GM23338 (cell line): ENCODE data around the gene S100Z. TPM values are rescaled to one million over a fixed set of nuclear protein-coding genes. Genes with fewer than 3 reads are reported as not detected.
A peak's percentile ranks its signal among the peaks of the same experiment; 100 is the strongest.

Source experiments
- ATAC-seq: fragments of 200-7000 bp; cut with Tn5 transposase; 3 replicates; pipeline ENCODE4 v1.9.1; 2020
- DNase-seq: peaks from one replicate; pipeline ENCODE4 v3.0.0-alpha.2; 2015; ENCODE audit warnings: low spot score
- H2AFZ ChIP-seq: fragments of 200-600 bp; sonication (generic); 2 replicates; pipeline ENCODE4 v1.8.0; 2016; ENCODE audit warnings: antibody characterized with exemption, mild to moderate bottlenecking, moderate library complexity
- H3F3A ChIP-seq: fragments of 200-600 bp; sonication (generic); replicated peaks from 2 replicates; pipeline ENCODE4 v1.8.0; 2017; ENCODE audit warnings: antibody characterized with exemption, mixed run types, low read depth
- H3K27ac ChIP-seq: fragments of 200-600 bp; sonication (generic); 2 replicates; pipeline ENCODE4 v1.6.1; 2016; ENCODE audit warnings: low read depth
- H3K27me3 ChIP-seq: fragments of 200-600 bp; sonication (generic); 2 replicates; pipeline ENCODE4 v1.8.0; 2016; ENCODE audit warnings: mild to moderate bottlenecking, mixed run types, moderate library complexity; ENCODE audit not compliant: insufficient read depth
- H3K36me3 ChIP-seq: fragments of 200-600 bp; sonication (generic); 2 replicates; pipeline ENCODE4 v1.8.0; 2016; ENCODE audit warnings: mild to moderate bottlenecking; ENCODE audit not compliant: insufficient read depth
- H3K4me1 ChIP-seq: fragments of 200-600 bp; sonication (generic); 2 replicates; pipeline ENCODE4 v1.8.0; 2016; ENCODE audit warnings: mild to moderate bottlenecking, moderate library complexity; ENCODE audit not compliant: insufficient read depth
- H3K4me2 ChIP-seq: fragments of 200-600 bp; sonication (generic); 2 replicates; pipeline ENCODE4 v1.7.1; 2017; ENCODE audit warnings: mixed run types
- H3K4me3 ChIP-seq: fragments of 200-600 bp; sonication (generic); 2 replicates; pipeline ENCODE4 v1.6.1; 2016; ENCODE audit warnings: mixed run types
- H3K79me2 ChIP-seq: fragments of 200-600 bp; sonication (generic); replicated peaks from 2 replicates; pipeline ENCODE4 v1.8.0; 2017; ENCODE audit warnings: mild to moderate bottlenecking; ENCODE audit not compliant: insufficient read depth
- H3K9me2 ChIP-seq: fragments of 200-600 bp; sonication (generic); 2 replicates; pipeline ENCODE4 v1.8.0; 2017; ENCODE audit not compliant: insufficient read depth
- H4K20me1 ChIP-seq: fragments of 200-600 bp; sonication (generic); replicated peaks from 2 replicates; pipeline ENCODE4 v1.8.0; 2017; ENCODE audit warnings: mild to moderate bottlenecking; ENCODE audit not compliant: insufficient read depth
- H3K27ac Mint-ChIP-seq: 2 replicates; pipeline ENCODE4 v1.8.0; 2020; ENCODE audit warnings: inconsistent platforms, mild to moderate bottlenecking, moderate library complexity, mixed read lengths
- H3K27me3 Mint-ChIP-seq: 3 replicates; pipeline ENCODE4 v1.8.0; 2022; ENCODE audit warnings: low read depth, mild to moderate bottlenecking, moderate library complexity, mixed read lengths, inconsistent platforms; ENCODE audit not compliant: insufficient read depth, poor library complexity
- H3K36me3 Mint-ChIP-seq: 3 replicates; pipeline ENCODE4 v1.8.0; 2021; ENCODE audit warnings: low read depth, mild to moderate bottlenecking, inconsistent platforms, moderate library complexity, mixed read lengths
- H3K4me1 Mint-ChIP-seq: 3 replicates; pipeline ENCODE4 v1.8.0; 2020; ENCODE audit warnings: mild to moderate bottlenecking, inconsistent platforms, mixed read lengths
- H3K4me3 Mint-ChIP-seq: 3 replicates; pipeline ENCODE4 v1.8.0; 2021; ENCODE audit warnings: moderate library complexity, mild to moderate bottlenecking, inconsistent platforms, mixed read lengths
- H3K9me3 Mint-ChIP-seq: 3 replicates; pipeline ENCODE4 v1.8.0; 2020; ENCODE audit warnings: moderate library complexity, mild to moderate bottlenecking, inconsistent platforms, mixed read lengths
- CTCF ChIP-seq, 2 experiments: fragments of 200-600 bp in 1 of 2; sonication (generic) in 1 of 2; conservative IDR thresholded peaks; 2 replicates each; pipeline versions ENCODE4 v1.5.1 to v1.6.1; 2016 to 2017; ENCODE audit warnings: antibody characterized with exemption in 2 of 2, low read depth in 2 of 2, mild to moderate bottlenecking in 2 of 2, moderate library complexity in 1 of 2
- NANOG ChIP-seq: IDR thresholded peaks from 2 replicates; pipeline ENCODE4 v1.6.1; 2016; ENCODE audit warnings: antibody characterized with exemption, borderline replicate concordance
- POLR2AphosphoS5 ChIP-seq: IDR thresholded peaks from 2 replicates; pipeline ENCODE4 v1.6.1; 2016; ENCODE audit warnings: antibody characterized with exemption, low read depth
- ZNF331 ChIP-seq: fragments of 250-450 bp; sonication (Bioruptor Pico); IDR thresholded peaks from 2 replicates; pipeline ENCODE4 v1.5.0; 2020; ENCODE audit warnings: low read depth, mild to moderate bottlenecking, moderate library complexity
- polyA plus RNA-seq: library from polyadenylated mRNA; unstranded; fragments of >200 nt; fragmentation: Nextera tagmentation; extraction: Ambion mirVana; gene quantifications from 2 replicates; pipeline ENCODE4 v1.2.1, GENCODE V29; 2016
- total RNA-seq: library from RNA; depleted of rRNA; stranded (reverse); fragments of >200 nt; shearing (Covaris generic); gene quantifications from 2 replicates; pipeline ENCODE4 v1.2.3, GENCODE V29; 2014

The S100Z gene
- total and polyA plus RNA-seq, 2 experiments from 2014 or later, result not detected

DNA sequence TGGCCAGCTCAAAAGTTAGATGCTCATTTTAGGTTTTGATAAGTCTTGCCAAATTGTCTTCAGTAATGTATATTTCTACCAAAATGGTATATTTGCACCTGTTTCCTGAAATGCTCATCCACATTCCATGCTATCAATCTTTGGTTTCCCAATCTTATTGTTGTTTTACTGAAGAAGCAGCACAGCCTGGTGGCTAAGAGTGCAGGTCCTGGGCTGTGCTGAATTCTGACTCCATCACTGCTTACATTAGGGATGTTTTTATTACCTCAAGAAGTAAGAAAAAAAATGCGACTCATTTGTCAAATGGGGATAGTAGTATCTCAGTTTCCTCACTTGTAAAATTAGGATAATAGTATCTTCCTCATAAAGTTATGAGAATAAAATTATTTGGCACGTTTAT lies 13.6 kb upstream of the S100Z start:
- H3K27me3 ChIP-seq, result no peaks in the 10 kb centered on the region
- Mint-ChIP-seq H3K27me3 (no peaks in the 10 kb centered on the region), H3K36me3 (peaks cover 19% of the 10 kb centered on the region), H3K4me3 (no peak overlapping the region), H3K27ac (no peak overlapping the region), H3K9me3 (no peaks in the 10 kb centered on the region), H3K4me1 (peaks cover 15% of the 10 kb centered on the region; the same call in 2 of the 3 replicates)
- H3K9me2 ChIP-seq, result peaks cover 5% of the 10 kb centered on the region; the same call in 1 of the 2 replicates
- H3F3A ChIP-seq, result no peaks in the 10 kb centered on the region
- H3K36me3 ChIP-seq, result peaks cover 7% of the 10 kb centered on the region
- no peaks in the 10 kb centered on the region; the same call in 1 of the 2 replicates for H4K20me1 ChIP-seq
- H3K4me2 ChIP-seq, result no peak overlapping the region
- peaks cover 4% of the 10 kb centered on the region; the same call in 1 of the 2 replicates for H3K79me2 ChIP-seq
- H2AFZ ChIP-seq, result no peak overlapping the region
- peak in 1 of 2 experiments; percentile 28; a peak in 1 of 4 replicates for TF ChIP-seq CTCF (conservative IDR thresholded peaks at IDR 0.05; ENCODE audit: low read depth in 2 of 2)
- TF ChIP-seq ZNF331 (CRISPR knock-in tag), result no peak
- DNase-seq (no peak), ATAC-seq (no peak)
- no peak overlapping the region for H3K4me3 ChIP-seq
- H3K4me1 ChIP-seq, result no peaks in the 10 kb centered on the region
- no peak overlapping the region for H3K27ac ChIP-seq

DNA sequence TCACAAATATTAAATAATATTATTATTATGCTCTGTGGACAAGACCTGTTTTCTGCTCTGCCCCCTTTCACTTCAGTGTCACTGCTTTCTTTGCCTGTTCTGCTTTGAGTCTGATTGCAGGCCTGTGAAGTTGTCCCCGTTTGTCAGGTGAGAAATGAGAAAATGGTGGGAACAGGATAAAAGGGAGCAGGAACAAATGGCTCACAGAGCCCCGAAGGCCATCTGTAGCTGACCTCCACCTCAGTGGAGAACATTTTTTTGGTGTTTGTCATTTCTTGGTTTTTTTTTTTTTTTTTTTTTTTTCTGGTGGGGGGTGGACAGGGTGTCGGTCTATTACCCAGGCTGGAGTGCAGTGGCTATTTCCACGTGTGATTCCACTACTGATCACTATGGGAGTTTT lies 13.2 kb upstream of the S100Z start:
- Histone ChIP-seq H3K4me3 (no peak overlapping the region), H3K4me1 (no peaks in the 10 kb centered on the region), H3K9me2 (peaks cover 5% of the 10 kb centered on the region; the same call in 1 of the 2 replicates), H3K36me3 (peaks cover 7% of the 10 kb centered on the region), H3K4me2 (no peak overlapping the region), H3F3A (no peaks in the 10 kb centered on the region), H4K20me1 (no peaks in the 10 kb centered on the region; the same call in 1 of the 2 replicates), H3K79me2 (peaks cover 4% of the 10 kb centered on the region; the same call in 1 of the 2 replicates), H3K27me3 (no peaks in the 10 kb centered on the region), H2AFZ (no peak overlapping the region), H3K27ac (no peak overlapping the region)
- H3K9me3 Mint-ChIP-seq, result no peaks in the 10 kb centered on the region
- H3K27ac Mint-ChIP-seq, result no peak overlapping the region
- H3K4me3 Mint-ChIP-seq, result no peak overlapping the region
- no peak for DNase-seq
- no peak for TF ChIP-seq NANOG
- ATAC-seq, result no peak
- peaks cover 14% of the 10 kb centered on the region; the same call in 2 of the 3 replicates for H3K4me1 Mint-ChIP-seq
- no peaks in the 10 kb centered on the region for H3K27me3 Mint-ChIP-seq
- peaks cover 19% of the 10 kb centered on the region for H3K36me3 Mint-ChIP-seq

DNA sequence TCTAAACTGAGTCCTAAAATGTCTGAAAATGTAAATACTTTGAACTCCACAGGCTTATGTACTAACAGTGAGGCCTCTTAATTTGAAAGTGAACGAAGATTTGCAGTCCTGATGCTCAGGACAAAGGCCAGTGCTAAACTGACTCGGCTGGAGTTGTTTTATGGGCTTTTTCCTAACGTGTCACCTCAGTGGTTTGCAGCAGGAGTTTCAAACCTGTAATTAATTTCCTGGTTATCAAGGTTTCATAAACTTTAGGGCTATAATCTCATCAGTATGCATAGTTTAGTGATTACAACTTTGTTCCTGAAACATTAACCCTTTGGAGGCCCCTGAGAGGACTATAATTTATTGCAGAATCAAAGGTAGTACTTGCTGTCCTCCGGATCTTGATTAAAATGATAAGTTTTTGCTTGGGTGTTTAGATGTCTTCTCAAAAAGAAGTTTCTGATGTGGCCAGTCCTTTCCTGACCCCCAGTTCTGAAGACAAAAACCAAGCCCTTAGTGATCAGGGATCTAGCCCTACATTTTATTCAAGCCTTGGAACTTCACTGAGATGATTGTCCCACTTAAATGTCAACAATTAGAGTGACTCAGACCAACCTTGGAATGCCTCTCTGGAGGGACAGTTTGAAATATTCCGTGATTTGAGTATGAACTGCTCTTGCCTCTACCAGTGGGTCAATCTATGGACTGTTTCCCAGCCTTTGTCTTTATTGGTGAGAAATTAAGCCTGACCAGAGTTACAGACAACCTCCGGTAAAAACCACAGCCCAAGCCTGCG lies 11.1 kb upstream of the S100Z start:
- Histone ChIP-seq H3K4me3 (no peak overlapping the region), H3K36me3 (peaks cover 7% of the 10 kb centered on the region; the same call in 1 of the 2 replicates), H3K79me2 (0 out of 2 replicates have a peak, but pooled peaks cover 4% of the 10 kb centered on the region), H4K20me1 (no peaks in the 10 kb centered on the region), H3K27ac (0 out of 2 replicates have a peak overlapping the region, but pooled peaks have one; percentile 40), H3K4me2 (no peak overlapping the region), H3F3A (no peaks in the 10 kb centered on the region), H3K27me3 (no peaks in the 10 kb centered on the region), H3K9me2 (no peaks in the 10 kb centered on the region), H3K4me1 (no peaks in the 10 kb centered on the region), H2AFZ (no peak overlapping the region)
- no peaks in the 10 kb centered on the region for H3K9me3 Mint-ChIP-seq
- ATAC-seq, result peak; percentile 77
- H3K27me3 Mint-ChIP-seq, result no peaks in the 10 kb centered on the region
- H3K4me1 Mint-ChIP-seq, result peaks cover 11% of the 10 kb centered on the region; the same call in 2 of the 3 replicates
- peaks cover 8% of the 10 kb centered on the region for H3K36me3 Mint-ChIP-seq
- H3K4me3 Mint-ChIP-seq, result no peak overlapping the region
- no peak for DNase-seq
- H3K27ac Mint-ChIP-seq, result no peak overlapping the region; the same call in 1 of the 2 replicates
- TF ChIP-seq CTCF (conservative IDR thresholded peaks at IDR 0.05; ENCODE audit: low read depth in 2 of 2), result no peak
- TF ChIP-seq POLR2AphosphoS5, result no peak
- no peak for TF ChIP-seq NANOG
